ENCODE measurements around the gene RFTN1.

Gene RFTN1

GRCh38 chr3:16463914-16464313 lies 49.6 kb downstream of the RFTN1 start:
- no peak for TF ChIP-seq CTCF (IDR thresholded peaks at IDR 0.05; ENCODE audit: insufficient read depth, low read length, missing control alignments)
- H3K4me3 ChIP-seq (ENCODE audit: low read depth, low read length): no peak overlapping the region
- DNase-seq (ENCODE audit: low read depth, low spot score): no peak
- ChIA-PET POLR2A (no interaction called here), CTCF (interaction anchor here (1.0 kb wide), 1 partner anchor 12 kb away, joined by 3 read pairs; no protein-coding TSS in a partner anchor)

- CTCF ChIA-PET: no interaction called here
- POLR2A ChIA-PET: no interaction called here
- no peak for TF ChIP-seq CTCF (IDR thresholded peaks at IDR 0.05; ENCODE audit: insufficient read depth, low read length, missing control alignments)
- no peak overlapping the region for H3K4me3 ChIP-seq (ENCODE audit: low read depth, low read length)
- no peak for DNase-seq (ENCODE audit: low read depth, low spot score)
Observed at GRCh38 chr3:16463119-16463518, 50.4 kb downstream of the RFTN1 start.

GRCh38 chr3:16462679-16463078 lies 50.8 kb downstream of the RFTN1 start:
- no peak for DNase-seq (ENCODE audit: low read depth, low spot score)
- ChIA-PET POLR2A (no interaction called here), CTCF (no interaction called here)
- H3K4me3 ChIP-seq (ENCODE audit: low read depth, low read length): no peak overlapping the region
- no peak for TF ChIP-seq CTCF (IDR thresholded peaks at IDR 0.05; ENCODE audit: insufficient read depth, low read length, missing control alignments)

GRCh38 chr3:16461463-16462245 lies 51.8 kb downstream of the RFTN1 start:
- ChIA-PET CTCF (interaction anchor here (1.3 to 1.8 kb wide), 3 partner anchors 10 to 54 kb away, joined by 4 read pairs; no protein-coding TSS in a partner anchor), POLR2A (no interaction called here)
- no peak overlapping the region for H3K4me3 ChIP-seq (ENCODE audit: low read depth, low read length)
- DNase-seq (ENCODE audit: low read depth, low spot score): no peak
- TF ChIP-seq CTCF (IDR thresholded peaks at IDR 0.05; ENCODE audit: insufficient read depth, low read length, missing control alignments): no peak

- ChIA-PET POLR2A (no interaction called here), CTCF (interaction anchor here (1.3 to 1.8 kb wide), 3 partner anchors 9 to 55 kb away, joined by 4 read pairs; no protein-coding TSS in a partner anchor)
- H3K4me3 ChIP-seq (ENCODE audit: low read depth, low read length): no peak overlapping the region
- TF ChIP-seq CTCF (IDR thresholded peaks at IDR 0.05; ENCODE audit: insufficient read depth, low read length, missing control alignments): no peak
- DNase-seq (ENCODE audit: low read depth, low spot score): no peak
Observed at GRCh38 chr3:16460886-16461285, 52.6 kb downstream of the RFTN1 start.

GRCh38 chr3:16460273-16460672 lies 53.2 kb downstream of the RFTN1 start:
- ChIA-PET CTCF (no interaction called here), POLR2A (no interaction called here)
- DNase-seq (ENCODE audit: low read depth, low spot score): no peak
- TF ChIP-seq CTCF (IDR thresholded peaks at IDR 0.05; ENCODE audit: insufficient read depth, low read length, missing control alignments): no peak
- no peak overlapping the region for H3K4me3 ChIP-seq (ENCODE audit: low read depth, low read length)

Data from AG04449 (cell line).